GM12878 (cell line): ENCODE results near the gene MOK.
"Not testable (repeated sequence)": the region's sequence is repeated elsewhere in the genome, so short reads cannot be mapped to it uniquely, and the experiment has no call there.

Experiments used
- CEBPB ChIP-seq, 2 experiments: fragments of 150-350 bp in 1 of 2; IDR thresholded peaks; 2 replicates each; pipeline ENCODE4 v1.6.1; 2012 to 2014; ENCODE audit warnings: low read depth in 2 of 2, low read length in 2 of 2, borderline replicate concordance in 1 of 2, inconsistent platforms in 1 of 2
- CTCF ChIP-seq, 3 experiments: IDR thresholded peaks in 2 of 3; conservative IDR thresholded peaks in 1 of 3; 2 replicates each; pipeline ENCODE4 v1.5.1; 2011; ENCODE audit warnings: low read depth in 3 of 3, low read length in 3 of 3, mild to moderate bottlenecking in 3 of 3, control low read depth in 2 of 3, moderate library complexity in 2 of 3, inconsistent platforms in 1 of 3, mixed read lengths in 1 of 3; ENCODE audit not compliant: control insufficient read depth in 2 of 3, insufficient read depth in 1 of 3; ENCODE audit errors: extremely low read depth in 1 of 3
- EP300 ChIP-seq, 2 experiments: fragments of 150-350 bp in 1 of 2; IDR thresholded peaks; 2 replicates each; pipeline ENCODE4 v1.6.1; 2011 to 2012; ENCODE audit warnings: low read depth in 2 of 2, low read length in 2 of 2, borderline replicate concordance in 1 of 2, improper control_type of control experiment in 1 of 2, inconsistent platforms in 1 of 2; ENCODE audit not compliant: control insufficient read depth in 1 of 2
- EZH2 ChIP-seq: IDR thresholded peaks from 2 replicates; pipeline ENCODE4 v1.6.1; 2012; ENCODE audit warnings: low read depth, mild to moderate bottlenecking, control low read depth, inconsistent platforms, low read length, borderline replicate concordance; ENCODE audit not compliant: control insufficient read depth
- KAT2A ChIP-seq: conservative IDR thresholded peaks from 2 replicates; pipeline ENCODE4 v1.6.1; 2011; ENCODE audit warnings: low read depth, low read length; ENCODE audit not compliant: control insufficient read depth
- RAD21 ChIP-seq: IDR thresholded peaks from 2 replicates; pipeline ENCODE4 v1.6.1; 2011; ENCODE audit warnings: mild to moderate bottlenecking, low read depth, low read length, moderate library complexity; ENCODE audit not compliant: insufficient read depth
- SRF ChIP-seq, 2 experiments: IDR thresholded peaks; 2 replicates each; pipeline ENCODE4 v1.6.1; 2011; ENCODE audit warnings: low read depth in 2 of 2, low read length in 2 of 2, mild to moderate bottlenecking in 1 of 2, moderate library complexity in 1 of 2
- YY1 ChIP-seq: IDR thresholded peaks from 2 replicates; pipeline ENCODE4 v1.6.1; 2011; ENCODE audit warnings: low read depth, mild to moderate bottlenecking, low read length
- ZNF384 ChIP-seq: IDR thresholded peaks from 2 replicates; pipeline ENCODE4 v1.6.1; 2012; ENCODE audit warnings: low read depth, mild to moderate bottlenecking, low read length, improper control_type of control experiment, borderline replicate concordance
- ZNF622 ChIP-seq: fragments of 450-650 bp; IDR thresholded peaks from 2 replicates; pipeline ENCODE4 v1.6.1; 2017; ENCODE audit warnings: mild to moderate bottlenecking, inconsistent platforms
- TF ChIP-seq, protein P1 (sequence below): IDR thresholded peaks from 2 replicates; pipeline ENCODE4 v1.6.1; 2012; ENCODE audit warnings: low read length, inconsistent platforms

- not testable (repeated sequence) for TF ChIP-seq KAT2A; EZH2; CTCF (IDR thresholded peaks at IDR 0.05 in 2 of 3, conservative IDR thresholded peaks at IDR 0.05 in 1 of 3; ENCODE audit: control insufficient read depth in 2 of 3, extremely low read depth in 1 of 3, insufficient read depth in 1 of 3, low read depth in 3 of 3, low read length in 3 of 3); YY1; EP300 (IDR thresholded peaks at IDR 0.05; ENCODE audit: borderline replicate concordance in 1 of 2, control insufficient read depth in 1 of 2, low read depth in 2 of 2, low read length in 2 of 2); ZNF384; RAD21; CEBPB (IDR thresholded peaks at IDR 0.05; ENCODE audit: borderline replicate concordance in 1 of 2, low read depth in 2 of 2, low read length in 2 of 2); ZNF622; SRF (IDR thresholded peaks at IDR 0.05; ENCODE audit: low read depth in 2 of 2, low read length in 2 of 2)
- TF ChIP-seq, protein P1, sequence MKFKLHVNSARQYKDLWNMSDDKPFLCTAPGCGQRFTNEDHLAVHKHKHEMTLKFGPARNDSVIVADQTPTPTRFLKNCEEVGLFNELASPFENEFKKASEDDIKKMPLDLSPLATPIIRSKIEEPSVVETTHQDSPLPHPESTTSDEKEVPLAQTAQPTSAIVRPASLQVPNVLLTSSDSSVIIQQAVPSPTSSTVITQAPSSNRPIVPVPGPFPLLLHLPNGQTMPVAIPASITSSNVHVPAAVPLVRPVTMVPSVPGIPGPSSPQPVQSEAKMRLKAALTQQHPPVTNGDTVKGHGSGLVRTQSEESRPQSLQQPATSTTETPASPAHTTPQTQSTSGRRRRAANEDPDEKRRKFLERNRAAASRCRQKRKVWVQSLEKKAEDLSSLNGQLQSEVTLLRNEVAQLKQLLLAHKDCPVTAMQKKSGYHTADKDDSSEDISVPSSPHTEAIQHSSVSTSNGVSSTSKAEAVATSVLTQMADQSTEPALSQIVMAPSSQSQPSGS = not testable (repeated sequence)
Measured at GRCh38 chr14:102298303-102299070, 6.5 kb downstream of the MOK start.
